Measurements from ENCODE around the gene CYSTM1.

CYSTM1 gene

DNA sequence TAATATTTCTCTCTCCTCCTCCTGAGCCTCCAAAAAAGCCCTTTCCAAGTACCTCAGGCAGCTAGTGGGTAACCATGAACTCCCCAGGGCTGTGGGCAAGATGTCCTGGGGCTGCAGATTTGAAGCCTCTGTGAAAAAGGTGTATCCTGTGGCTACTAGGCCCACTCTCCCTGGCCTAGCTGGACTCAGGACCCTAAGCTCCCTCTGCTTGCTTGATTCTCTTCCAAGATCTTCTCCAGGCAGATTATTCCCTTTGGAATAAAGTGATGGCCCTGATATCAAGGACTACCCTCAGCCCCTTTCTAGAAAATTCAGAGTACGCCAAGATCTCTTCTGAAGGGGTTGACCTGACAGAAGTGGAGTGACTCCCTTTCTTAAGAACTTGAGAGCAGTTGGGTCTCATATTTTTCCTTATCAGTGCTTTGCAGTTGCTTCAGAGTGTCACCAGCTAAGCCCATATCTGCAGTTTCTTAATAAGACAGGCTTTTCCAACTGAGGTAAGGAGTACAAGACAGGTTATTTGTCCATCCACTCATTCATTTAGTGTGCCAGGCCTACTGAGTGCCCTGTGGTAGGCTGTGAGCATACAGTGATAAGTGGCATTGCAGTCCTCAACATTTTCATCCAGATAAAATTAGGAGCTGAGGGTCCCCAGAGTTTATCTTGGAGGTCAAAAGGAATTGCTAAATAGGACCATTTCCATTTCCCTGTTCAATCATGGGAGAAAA lies 42.5 kb downstream of the CYSTM1 start:
- no peak overlapping the region for H3K27ac Mint-ChIP-seq
- CTCF ChIA-PET = interaction anchor here (0.7 to 2.3 kb wide), 5 partner anchors 10 to 27 kb away, joined by 3 to 9 read pairs (median 3); no protein-coding TSS in a partner anchor

GRCh38 chr5:140219068-140219991 lies 44.3 kb downstream of the CYSTM1 start:
- no peak overlapping the region for H3K27ac Mint-ChIP-seq

More for the DNA sequence above, 42.5 kb downstream of the CYSTM1 start:
- Mint-ChIP-seq H3K9me3 (no peaks in the 10 kb centered on the region), H3K4me1 (peaks cover 22% of the 10 kb centered on the region), H3K36me3 (no peaks in the 10 kb centered on the region), H3K4me3 (no peak overlapping the region), H3K27me3 (peaks cover 3% of the 10 kb centered on the region)
- no peak for DNase-seq

DNA sequence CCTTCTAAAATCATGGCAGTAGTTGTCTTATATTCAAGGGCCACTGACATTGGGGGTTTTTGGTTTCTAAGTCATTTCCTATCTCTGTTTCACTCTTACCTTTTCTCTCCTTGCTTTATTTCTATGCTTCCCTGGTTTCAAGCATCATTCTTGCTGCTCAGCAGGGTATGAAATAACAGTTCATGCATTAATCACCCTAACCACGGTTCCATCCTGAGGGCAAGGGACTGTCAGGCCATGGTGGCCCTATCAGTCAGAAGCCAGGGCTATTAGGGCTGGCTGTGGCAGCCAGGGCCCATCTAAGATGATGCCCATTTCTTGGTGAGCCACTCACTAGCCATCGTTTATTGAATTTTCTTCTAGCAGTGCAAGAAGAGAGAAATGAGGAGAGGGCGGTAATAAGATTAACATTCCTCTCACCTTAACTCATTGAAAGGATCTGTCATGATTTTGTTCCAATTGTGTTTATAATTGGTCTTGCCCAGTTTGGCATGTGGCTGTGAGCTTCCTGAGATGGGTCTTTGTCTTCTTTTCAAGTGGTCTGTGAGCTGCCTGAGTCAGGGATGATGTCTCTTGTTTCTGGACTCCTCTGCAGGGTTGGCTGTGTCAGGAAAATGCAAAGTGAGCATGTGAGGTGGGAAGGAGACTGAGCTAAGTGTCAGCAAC lies 45.2 kb downstream of the CYSTM1 start:
- DNase-seq = no peak
- no peaks in the 10 kb centered on the region for H3K27me3 Mint-ChIP-seq
- H3K4me3 Mint-ChIP-seq = no peak overlapping the region
- no peak overlapping the region for H3K27ac Mint-ChIP-seq
- CTCF ChIA-PET = interaction anchor here (0.6 to 1.5 kb wide), 7 partner anchors 15 to 512 kb away, joined by 3 to 6 read pairs (median 3); no protein-coding TSS in a partner anchor
- no peaks in the 10 kb centered on the region for H3K36me3 Mint-ChIP-seq
- peaks cover 20% of the 10 kb centered on the region for H3K4me1 Mint-ChIP-seq
- H3K9me3 Mint-ChIP-seq = no peaks in the 10 kb centered on the region

More at GRCh38 chr5:140219068-140219991, 44.3 kb downstream of the CYSTM1 start:
- Mint-ChIP-seq H3K4me3 (no peak overlapping the region), H3K9me3 (no peaks in the 10 kb centered on the region), H3K27me3 (peaks cover 3% of the 10 kb centered on the region), H3K4me1 (peaks cover 22% of the 10 kb centered on the region), H3K36me3 (no peaks in the 10 kb centered on the region)
- CTCF ChIA-PET = interaction anchor here (0.7 to 1.5 kb wide), 3 partner anchors 14 to 68 kb away, joined by 3 to 6 read pairs (median 3); no protein-coding TSS in a partner anchor
- DNase-seq = no peak

- Mint-ChIP-seq H3K36me3 (no peaks in the 10 kb centered on the region), H3K4me3 (no peak overlapping the region), H3K27me3 (no peaks in the 10 kb centered on the region), H3K9me3 (no peaks in the 10 kb centered on the region), H3K4me1 (peaks cover 20% of the 10 kb centered on the region), H3K27ac (no peak overlapping the region)
- CTCF ChIA-PET = interaction anchor here (0.6 to 1.5 kb wide), 8 partner anchors 15 to 512 kb away, joined by 3 to 6 read pairs (median 3); no protein-coding TSS in a partner anchor
- no peak for DNase-seq
Observed at GRCh38 chr5:140220698-140221064, 45.7 kb downstream of the CYSTM1 start.

DNA sequence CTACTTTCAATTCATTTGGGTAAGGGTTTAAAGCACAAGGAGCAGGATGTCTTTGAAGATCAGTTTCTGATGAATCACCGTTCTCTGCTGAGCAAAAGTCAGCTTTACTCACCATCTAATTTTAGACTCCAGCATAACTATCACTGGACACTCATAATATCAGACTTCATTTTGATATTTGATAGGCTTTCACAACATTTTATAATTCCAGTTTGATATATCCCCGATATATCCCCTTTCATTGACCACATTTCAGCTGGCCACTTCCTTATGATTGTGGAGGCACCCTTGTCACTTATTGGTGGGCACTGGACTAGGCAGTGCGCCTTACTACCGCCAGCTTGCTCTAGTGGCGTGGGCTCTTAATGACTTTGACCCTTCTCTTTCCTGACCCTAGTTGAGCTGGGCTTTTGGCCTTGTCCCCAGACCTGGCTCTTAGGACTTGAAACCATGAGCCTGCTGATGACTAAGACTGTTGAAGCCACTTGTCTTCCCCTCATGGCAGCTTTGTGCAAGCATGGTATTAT lies 46.8 kb downstream of the CYSTM1 start:
- Mint-ChIP-seq H3K4me3 (no peak overlapping the region), H3K4me1 (peaks cover 20% of the 10 kb centered on the region), H3K36me3 (no peaks in the 10 kb centered on the region), H3K9me3 (no peaks in the 10 kb centered on the region), H3K27me3 (peaks cover 3% of the 10 kb centered on the region), H3K27ac (no peak overlapping the region)
- no peak for DNase-seq
- CTCF ChIA-PET = interaction anchor here (0.9 to 1.5 kb wide), 3 partner anchors 18 to 147 kb away, joined by 3 to 8 read pairs (median 3); no protein-coding TSS in a partner anchor

GRCh38 chr5:140222416-140222815 lies 47.4 kb downstream of the CYSTM1 start:
- CTCF ChIA-PET = interaction anchor here (1.3 to 1.5 kb wide), 2 partner anchors 18 to 133 kb away, joined by 3 to 8 read pairs; no protein-coding TSS in a partner anchor
- Mint-ChIP-seq H3K27ac (no peak overlapping the region), H3K4me3 (no peak overlapping the region), H3K27me3 (peaks cover 7% of the 10 kb centered on the region), H3K4me1 (peaks cover 20% of the 10 kb centered on the region), H3K9me3 (no peaks in the 10 kb centered on the region), H3K36me3 (no peaks in the 10 kb centered on the region)
- no peak for DNase-seq

GRCh38 chr5:140223567-140223966 lies 48.6 kb downstream of the CYSTM1 start:
- Mint-ChIP-seq H3K27ac (no peak overlapping the region), H3K9me3 (no peaks in the 10 kb centered on the region), H3K27me3 (peaks cover 10% of the 10 kb centered on the region), H3K36me3 (no peaks in the 10 kb centered on the region), H3K4me1 (peaks cover 20% of the 10 kb centered on the region), H3K4me3 (no peak overlapping the region)
- CTCF ChIA-PET = interaction anchor here (0.8 to 0.9 kb wide), 2 partner anchors 16 to 18 kb away, joined by 3 to 4 read pairs; no protein-coding TSS in a partner anchor
- no peak for DNase-seq

DNA sequence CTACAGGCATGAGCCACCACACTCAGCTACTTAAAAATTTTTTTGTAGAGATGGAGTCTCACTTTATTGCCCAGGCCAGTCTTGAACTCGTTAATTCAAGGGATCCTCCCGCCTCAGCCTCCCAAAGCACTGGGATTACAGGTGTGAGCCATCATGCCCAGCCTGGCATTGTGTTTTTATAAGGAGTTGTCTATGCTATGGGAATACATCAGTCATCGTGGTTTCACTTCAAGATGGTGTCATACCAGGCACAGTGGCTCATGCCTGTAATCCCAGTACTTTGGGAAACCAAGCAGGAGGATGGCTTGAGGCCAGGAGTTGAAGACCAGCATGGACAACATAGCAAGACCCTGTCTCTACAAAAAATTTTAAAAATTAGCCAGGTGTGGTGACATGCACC lies 49.7 kb downstream of the CYSTM1 start:
- Mint-ChIP-seq H3K9me3 (no peaks in the 10 kb centered on the region), H3K36me3 (no peaks in the 10 kb centered on the region), H3K4me1 (peaks cover 20% of the 10 kb centered on the region), H3K4me3 (no peak overlapping the region), H3K27me3 (peaks cover 11% of the 10 kb centered on the region), H3K27ac (no peak overlapping the region)
- DNase-seq = no peak
- CTCF ChIA-PET = interaction anchor here (0.9 kb wide), 1 partner anchor 15 kb away, joined by 4 read pairs; no protein-coding TSS in a partner anchor

DNA sequence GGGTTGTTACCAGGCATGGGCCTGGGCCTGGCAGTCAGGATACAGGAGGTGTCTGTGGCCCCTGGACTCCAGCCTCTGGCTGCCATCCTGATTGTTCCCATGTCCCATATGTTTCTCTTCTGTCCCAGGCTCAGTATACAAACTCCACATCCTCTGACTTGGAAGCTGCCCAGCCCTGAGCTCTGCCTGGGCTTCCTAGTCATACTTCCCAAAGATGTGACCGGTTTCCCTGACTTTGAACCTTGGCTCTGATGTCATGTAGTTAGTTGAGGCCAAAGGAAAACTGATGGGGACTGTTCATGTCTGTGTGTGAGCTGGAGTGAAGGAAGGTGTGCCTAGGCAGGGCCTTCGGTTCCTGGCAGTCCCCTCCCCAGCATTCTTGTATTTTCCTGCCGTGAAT lies 50.4 kb downstream of the CYSTM1 start:
- H3K4me3 Mint-ChIP-seq = no peak overlapping the region
- CTCF ChIA-PET = no interaction called here
- H3K9me3 Mint-ChIP-seq = no peaks in the 10 kb centered on the region
- no peak for DNase-seq
- peaks cover 11% of the 10 kb centered on the region for H3K27me3 Mint-ChIP-seq
- peaks cover 16% of the 10 kb centered on the region for H3K4me1 Mint-ChIP-seq
- H3K36me3 Mint-ChIP-seq = no peaks in the 10 kb centered on the region
- H3K27ac Mint-ChIP-seq = no peak overlapping the region

- Mint-ChIP-seq H3K4me3 (no peak overlapping the region), H3K4me1 (peaks cover 1% of the 10 kb centered on the region), H3K36me3 (no peaks in the 10 kb centered on the region), H3K27me3 (peaks cover 17% of the 10 kb centered on the region), H3K9me3 (no peaks in the 10 kb centered on the region), H3K27ac (no peak overlapping the region)
- no peak for DNase-seq
- CTCF ChIA-PET = interaction anchor here (0.9 to 2.8 kb wide), 7 partner anchors 9 to 136 kb away, joined by 3 to 12 read pairs (median 4); no protein-coding TSS in a partner anchor
Observed at GRCh38 chr5:140227046-140227445, 52.1 kb downstream of the CYSTM1 start.

DNA sequence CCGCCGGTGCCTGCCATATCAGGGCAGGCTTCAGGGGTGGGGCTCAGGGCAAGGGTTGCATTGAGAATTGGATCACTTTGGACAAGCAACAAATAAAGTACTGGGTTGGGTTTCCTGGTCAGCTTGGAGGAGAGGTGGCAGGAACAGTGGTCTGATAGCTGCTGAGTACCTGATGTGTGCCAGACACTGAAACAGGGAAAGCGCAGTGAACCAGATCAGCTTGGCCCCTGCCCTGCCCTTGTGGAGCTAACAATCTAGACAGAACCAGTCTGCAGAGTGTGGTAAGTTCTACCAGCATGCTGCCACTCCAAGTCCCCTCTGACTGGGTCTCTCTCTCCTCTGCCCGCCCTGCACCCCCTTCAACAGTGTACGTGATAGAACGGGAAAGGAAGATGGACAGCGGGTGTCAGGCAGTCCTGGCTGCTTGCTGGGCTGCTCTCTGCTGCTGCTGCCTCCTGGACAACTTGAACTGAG lies 53.4 kb downstream of the CYSTM1 start:
- no peaks in the 10 kb centered on the region for H3K9me3 Mint-ChIP-seq
- H3K4me3 Mint-ChIP-seq = no peak overlapping the region
- H3K36me3 Mint-ChIP-seq = no peaks in the 10 kb centered on the region
- CTCF ChIA-PET = interaction anchor here (1.1 to 2.8 kb wide), 3 partner anchors 10 to 15 kb away, joined by 3 to 12 read pairs (median 9); no protein-coding TSS in a partner anchor
- no peak overlapping the region for H3K27ac Mint-ChIP-seq
- no peak for DNase-seq
- no peaks in the 10 kb centered on the region for H3K4me1 Mint-ChIP-seq
- H3K27me3 Mint-ChIP-seq = peaks cover 27% of the 10 kb centered on the region

DNA sequence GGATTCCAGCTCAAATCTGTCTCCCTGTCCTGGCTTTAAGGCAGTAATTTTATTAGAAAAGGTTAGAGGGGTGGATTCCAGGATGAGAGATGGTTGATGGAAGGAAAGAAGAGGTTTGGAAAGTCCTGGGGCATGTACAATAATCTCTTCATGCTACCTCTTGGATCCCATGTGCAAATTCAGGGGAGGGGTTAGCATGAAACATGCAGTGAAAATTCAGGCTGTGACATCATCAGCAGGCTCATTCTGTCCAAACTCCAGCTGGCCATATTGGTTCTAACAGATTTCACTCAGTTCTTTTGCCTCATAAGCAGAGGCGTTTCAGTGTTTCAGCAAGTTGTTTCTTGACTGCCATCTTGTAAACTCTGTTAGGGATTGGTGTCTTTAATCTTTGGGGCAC lies 55.4 kb downstream of the CYSTM1 start:
- Mint-ChIP-seq H3K27ac (no peak overlapping the region), H3K4me3 (no peak overlapping the region), H3K36me3 (no peaks in the 10 kb centered on the region), H3K4me1 (no peaks in the 10 kb centered on the region), H3K27me3 (peaks cover 31% of the 10 kb centered on the region), H3K9me3 (no peaks in the 10 kb centered on the region)
- CTCF ChIA-PET = interaction anchor here (0.7 to 1.5 kb wide), 3 partner anchors 8 to 71 kb away, joined by 3 to 4 read pairs (median 4); no protein-coding TSS in a partner anchor
- no peak for DNase-seq

GRCh38 chr5:140232731-140233130 lies 57.7 kb downstream of the CYSTM1 start:
- Mint-ChIP-seq H3K27ac (no peak overlapping the region), H3K36me3 (no peaks in the 10 kb centered on the region), H3K4me3 (no peak overlapping the region), H3K4me1 (no peaks in the 10 kb centered on the region), H3K27me3 (peaks cover 24% of the 10 kb centered on the region), H3K9me3 (no peaks in the 10 kb centered on the region)
- DNase-seq = no peak
- CTCF ChIA-PET = interaction anchor here (1.1 to 1.6 kb wide), 2 partner anchors 12 to 27 kb away, joined by 3 to 4 read pairs; no protein-coding TSS in a partner anchor
